HL-60 (cell line): ENCODE measurements around the gene KDM3A.

Source experiments
- GABPA ChIP-seq: IDR thresholded peaks from 2 replicates; pipeline ENCODE4 v1.6.1; 2012; ENCODE audit warnings: low read depth
- TF ChIP-seq, protein P1 (sequence below): IDR thresholded peaks from one replicate; pipeline ENCODE4 v1.5.1; 2011; ENCODE audit warnings: low read length, control low read depth, inconsistent platforms; ENCODE audit not compliant: insufficient read depth

DNA sequence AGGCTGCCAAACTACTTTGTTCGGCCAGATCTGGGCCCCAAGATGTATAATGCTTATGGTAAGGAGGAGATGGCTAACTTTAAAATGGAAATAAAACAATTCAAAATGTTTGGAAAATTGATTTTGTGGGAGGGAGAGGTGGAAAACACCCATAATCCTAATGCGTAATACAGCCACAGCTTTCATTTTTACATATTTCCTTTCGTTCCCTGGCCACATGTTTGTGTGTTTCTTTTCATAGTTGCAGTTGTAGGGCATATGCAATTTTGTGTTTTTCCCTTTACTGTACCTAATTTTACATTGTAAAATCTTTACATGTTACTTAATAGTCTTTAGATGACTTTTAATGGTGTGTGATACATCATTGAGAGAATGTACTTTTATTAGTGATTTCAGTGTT lies 44.6 kb downstream of the KDM3A start:
- TF ChIP-seq, protein P1, sequence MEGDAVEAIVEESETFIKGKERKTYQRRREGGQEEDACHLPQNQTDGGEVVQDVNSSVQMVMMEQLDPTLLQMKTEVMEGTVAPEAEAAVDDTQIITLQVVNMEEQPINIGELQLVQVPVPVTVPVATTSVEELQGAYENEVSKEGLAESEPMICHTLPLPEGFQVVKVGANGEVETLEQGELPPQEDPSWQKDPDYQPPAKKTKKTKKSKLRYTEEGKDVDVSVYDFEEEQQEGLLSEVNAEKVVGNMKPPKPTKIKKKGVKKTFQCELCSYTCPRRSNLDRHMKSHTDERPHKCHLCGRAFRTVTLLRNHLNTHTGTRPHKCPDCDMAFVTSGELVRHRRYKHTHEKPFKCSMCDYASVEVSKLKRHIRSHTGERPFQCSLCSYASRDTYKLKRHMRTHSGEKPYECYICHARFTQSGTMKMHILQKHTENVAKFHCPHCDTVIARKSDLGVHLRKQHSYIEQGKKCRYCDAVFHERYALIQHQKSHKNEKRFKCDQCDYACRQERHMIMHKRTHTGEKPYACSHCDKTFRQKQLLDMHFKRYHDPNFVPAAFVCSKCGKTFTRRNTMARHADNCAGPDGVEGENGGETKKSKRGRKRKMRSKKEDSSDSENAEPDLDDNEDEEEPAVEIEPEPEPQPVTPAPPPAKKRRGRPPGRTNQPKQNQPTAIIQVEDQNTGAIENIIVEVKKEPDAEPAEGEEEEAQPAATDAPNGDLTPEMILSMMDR, result no peak
- no peak for TF ChIP-seq GABPA
